GM19193 (cell line): Measurements from ENCODE around the gene S100A6.

ENCODE experiments used
- POLR2A ChIP-seq: IDR thresholded peaks from 4 replicates; pipeline ENCODE4 v1.6.1; 2011; ENCODE audit not compliant: insufficient read depth, insufficient read length; ENCODE audit errors: extremely low read depth

S100A6 gene

DNA sequence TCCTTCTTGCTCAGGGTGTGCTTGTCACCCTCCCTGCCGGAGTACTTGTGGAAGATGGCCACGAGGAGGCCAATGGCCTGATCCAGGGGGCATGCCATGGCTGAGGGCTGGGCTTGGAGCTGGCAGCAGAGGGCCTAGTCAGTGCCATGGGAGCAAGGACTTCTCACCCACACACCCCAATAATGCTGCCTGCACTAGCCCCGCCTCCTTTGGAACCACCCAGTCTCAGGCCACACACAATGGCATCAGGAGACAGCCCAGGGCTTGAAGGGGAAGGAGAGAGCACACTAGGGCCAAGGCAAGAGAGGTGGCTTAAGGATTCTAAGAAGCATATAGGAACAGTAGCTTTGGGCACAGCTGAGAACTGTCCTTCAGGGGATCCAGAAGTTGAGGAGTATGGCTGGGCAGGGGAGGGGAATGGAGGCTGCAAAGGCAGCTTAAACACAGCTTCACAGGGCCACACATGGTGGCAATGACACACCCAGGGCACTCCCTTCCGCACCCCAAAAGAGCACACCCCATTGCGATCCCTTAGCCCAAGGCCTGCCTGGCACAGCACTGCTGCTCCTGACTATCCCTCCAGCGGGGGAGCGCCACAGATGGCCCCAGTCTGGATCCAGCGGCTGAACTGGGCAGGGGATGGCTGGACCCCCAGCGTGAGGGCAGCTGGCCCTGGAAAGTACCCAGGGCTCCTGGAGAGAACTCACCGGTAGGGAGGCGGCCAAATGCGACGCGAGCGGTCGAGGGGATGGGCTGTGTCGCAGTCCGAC, at the start of gene S100A6:
Gene S100A6, minus strand, starts transcription at position 750 of the 770 bp plus-strand sequence. Its CDS starts 652 bp downstream, at position 98.
- TF ChIP-seq POLR2A: peak; percentile 25

DNA sequence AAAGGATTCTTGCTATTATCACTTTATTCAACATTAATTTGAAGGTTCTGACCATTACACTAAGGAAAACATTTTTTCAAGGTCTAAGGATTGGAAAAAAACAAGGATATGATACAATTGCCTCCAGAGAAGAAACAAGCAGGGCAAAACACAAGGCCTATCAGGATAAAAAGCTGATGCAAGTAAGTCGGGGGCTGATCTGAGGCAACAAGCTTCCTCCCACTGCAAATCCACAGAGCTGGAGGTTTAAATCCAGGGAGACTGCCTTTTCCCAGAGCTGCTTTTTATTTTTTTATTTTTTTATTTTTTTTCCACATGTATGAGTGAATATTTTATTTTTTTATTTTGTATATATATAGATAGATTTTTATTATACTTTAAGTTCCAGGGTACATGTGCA, 49.2 kb upstream of the S100A6 start:
- no peak for TF ChIP-seq POLR2A

DNA sequence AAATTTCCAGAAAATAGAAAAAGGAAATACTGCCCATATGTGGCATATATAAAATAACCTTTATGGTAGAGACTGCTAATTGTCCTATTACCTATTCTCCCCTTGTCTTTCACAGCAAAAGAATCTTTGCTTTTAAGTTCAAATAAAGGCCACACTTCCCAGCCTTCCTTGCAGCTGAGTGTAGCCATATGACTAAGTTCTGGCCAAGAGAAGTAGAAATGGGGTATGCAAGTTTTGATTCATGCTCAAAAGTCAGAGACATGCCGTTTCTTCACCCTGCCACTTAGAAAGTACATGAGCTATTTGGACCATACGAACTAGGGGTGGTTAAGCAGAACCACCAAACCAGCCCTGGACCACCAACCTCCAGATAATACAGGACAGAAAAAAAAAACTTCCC, 48.2 kb upstream of the S100A6 start:
- TF ChIP-seq POLR2A: no peak

DNA sequence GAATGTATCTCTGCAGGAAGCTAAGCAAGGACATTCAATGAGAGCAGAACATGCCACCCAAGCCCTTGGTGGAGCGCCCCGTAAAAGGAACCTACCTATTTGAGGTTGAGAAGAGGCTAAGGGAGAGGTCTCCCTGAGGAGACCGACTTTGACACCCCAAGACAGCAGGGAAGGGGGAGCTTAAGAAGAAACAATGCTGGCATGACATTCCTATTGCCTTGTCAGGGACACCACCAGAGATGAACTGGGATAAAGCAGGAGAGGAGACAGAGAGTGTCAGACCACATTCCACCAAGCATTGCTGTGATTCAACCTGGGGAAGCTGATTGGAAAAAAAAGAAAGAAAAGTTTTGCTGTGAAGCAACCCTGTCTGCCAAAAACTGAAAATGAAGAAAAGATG, 43.1 kb upstream of the S100A6 start:
- no peak for TF ChIP-seq POLR2A

DNA sequence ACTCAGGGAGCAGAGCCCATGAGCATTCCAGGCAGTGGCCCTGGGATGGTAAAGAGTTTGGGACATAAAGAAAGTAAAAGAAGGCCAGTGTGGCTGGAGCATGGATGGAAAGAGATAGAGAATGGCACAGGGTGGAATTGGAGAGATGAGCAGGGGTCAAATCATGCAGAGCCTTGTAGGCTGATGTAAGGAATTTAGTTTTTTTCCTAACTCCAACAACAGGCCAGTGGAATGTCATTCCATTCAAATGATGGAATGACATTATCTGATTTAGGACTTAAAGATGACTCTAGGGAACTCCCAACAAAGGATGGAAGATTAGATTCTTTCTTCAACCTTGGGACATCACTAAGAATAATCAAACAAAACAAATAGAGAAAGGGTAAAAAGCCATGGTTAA, 42.7 kb upstream of the S100A6 start:
- no peak for TF ChIP-seq POLR2A

DNA sequence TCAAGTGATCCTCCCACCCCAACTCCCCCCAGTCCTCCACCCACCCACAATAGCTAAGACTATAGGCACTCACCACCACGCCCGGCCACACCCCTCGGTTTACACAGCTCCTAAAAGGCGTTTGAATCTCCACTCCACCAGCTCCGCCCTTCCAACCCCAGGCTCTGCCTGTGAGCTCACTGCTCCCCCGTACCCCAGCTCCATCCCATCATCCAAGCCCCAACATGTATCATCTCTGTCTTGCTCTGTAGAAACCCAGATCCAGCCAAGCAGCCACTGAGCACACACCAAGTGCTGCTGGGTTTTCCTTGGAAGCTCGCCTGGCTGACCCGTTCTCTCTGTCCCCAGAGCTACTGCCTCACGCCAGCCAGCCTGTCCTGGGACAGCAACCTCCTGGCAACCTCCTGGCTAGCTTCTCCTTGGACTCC, 41.8 kb upstream of the S100A6 start:
- no peak for TF ChIP-seq POLR2A

DNA sequence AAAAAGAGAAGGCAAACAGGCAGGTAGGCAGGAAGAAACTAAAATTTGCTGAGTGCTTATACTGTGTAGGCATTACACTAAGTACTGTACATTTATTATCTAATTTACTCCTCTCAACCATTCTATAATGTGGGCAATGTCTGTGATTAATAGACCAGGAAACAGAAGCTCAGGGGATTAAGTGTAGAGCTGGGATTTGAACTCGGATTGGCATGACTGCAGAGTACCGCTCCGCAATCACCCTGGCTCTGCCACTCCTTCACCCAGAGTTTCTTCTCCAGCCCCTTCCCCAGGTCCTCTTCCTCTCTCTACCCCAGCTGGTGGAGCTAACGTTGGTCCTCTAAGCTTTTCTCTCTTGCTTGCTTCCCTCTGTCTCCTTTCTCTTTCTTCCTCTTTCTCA, 41.3 kb upstream of the S100A6 start:
- no peak for TF ChIP-seq POLR2A

DNA sequence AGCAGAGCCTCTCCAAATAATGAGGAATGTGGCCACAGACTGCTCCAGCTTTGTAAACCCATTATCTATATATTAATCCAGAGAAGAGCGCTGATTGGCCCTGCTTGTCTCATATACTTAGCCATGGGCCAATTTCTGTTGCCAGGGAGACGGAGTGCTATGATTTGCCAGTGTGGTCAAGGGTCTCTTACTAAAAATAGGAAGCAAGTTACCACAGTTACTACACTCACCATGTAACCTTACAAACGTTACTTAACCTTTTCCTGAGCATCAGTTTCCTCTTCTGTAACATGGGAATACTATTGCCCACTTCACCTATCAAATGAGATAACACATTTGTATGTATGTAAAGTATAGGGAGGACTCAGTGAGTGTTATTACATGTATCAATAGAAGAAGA, 37.6 kb upstream of the S100A6 start:
- no peak for TF ChIP-seq POLR2A

DNA sequence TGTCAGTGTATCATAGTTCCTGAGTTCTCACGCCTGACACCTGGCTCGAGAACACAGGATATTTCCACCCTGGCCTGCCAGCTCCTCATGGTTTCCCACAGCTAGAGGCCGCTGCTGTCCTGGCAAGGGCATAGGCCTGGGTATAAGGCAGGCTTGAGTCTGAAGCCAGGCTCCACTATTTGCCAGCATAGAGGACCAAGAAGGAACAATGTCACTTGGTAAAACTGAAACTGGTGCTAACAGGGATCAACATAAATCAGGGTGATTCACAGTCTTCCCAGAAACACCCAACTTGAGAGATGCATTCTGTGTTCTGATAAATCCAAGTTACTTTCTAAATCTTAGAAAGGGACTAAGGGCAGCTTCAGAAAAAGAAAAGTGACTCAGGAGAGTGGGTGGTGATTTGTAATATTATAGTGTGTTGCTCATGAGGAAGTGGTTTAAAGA, 36.8 kb upstream of the S100A6 start:
- no peak for TF ChIP-seq POLR2A

DNA sequence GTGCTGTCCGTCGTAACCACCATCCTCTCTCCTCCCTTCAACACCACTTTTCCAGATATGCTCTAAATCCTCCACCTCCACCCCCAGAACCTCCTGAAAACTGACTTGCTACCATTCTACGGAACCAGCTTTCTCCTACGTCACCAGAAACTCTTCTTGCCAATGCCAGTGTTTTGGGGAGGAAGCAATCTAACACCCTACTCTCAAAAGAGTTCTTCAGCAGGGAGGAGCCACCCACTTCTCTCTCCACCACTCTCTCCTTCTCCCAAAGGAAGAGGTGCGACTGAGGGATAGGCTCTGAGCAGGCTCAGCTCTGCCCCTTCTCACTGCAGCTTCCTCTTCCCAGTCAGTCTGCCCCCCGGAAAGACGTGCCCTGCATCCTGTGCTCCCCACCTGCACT, 35.9 kb upstream of the S100A6 start:
- no peak for TF ChIP-seq POLR2A

DNA sequence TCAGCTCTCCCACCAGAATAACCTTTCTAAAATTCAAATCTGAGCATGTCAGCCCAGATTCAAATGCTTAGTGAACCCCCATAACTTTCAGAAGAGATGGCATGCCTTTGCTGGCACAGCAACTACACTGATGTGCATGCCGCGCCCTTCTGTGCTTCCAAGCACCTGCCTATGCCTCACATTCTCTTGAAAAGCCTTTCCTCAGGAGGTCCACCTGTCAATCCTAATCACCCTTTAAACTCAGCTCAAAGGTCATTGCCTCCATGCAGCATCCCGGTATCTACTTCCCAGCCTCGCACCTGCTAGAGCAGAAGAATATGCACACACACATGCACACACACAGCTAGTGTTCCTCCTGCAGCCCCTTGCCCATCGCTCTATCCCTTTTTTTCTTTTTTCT, 35.1 kb upstream of the S100A6 start:
- TF ChIP-seq POLR2A: no peak

DNA sequence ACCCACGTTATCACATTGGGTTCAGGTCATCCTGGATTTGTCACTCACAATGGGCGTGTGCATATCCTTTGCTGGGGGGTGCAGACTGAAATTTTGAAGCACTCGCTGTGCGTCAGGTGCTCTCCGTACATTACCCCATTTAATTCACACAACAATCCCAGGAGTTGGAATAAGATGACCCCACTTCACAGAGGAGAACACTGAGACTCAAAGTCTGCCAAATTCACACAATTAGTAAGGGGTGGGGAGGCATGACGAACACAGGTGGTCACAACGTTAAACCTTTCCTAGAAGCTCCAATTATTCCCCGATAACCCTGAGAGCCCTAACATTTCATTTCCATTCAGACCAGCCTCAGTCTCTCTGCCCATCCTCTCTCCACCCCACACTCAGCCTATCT, 33.7 kb upstream of the S100A6 start:
- no peak for TF ChIP-seq POLR2A

DNA sequence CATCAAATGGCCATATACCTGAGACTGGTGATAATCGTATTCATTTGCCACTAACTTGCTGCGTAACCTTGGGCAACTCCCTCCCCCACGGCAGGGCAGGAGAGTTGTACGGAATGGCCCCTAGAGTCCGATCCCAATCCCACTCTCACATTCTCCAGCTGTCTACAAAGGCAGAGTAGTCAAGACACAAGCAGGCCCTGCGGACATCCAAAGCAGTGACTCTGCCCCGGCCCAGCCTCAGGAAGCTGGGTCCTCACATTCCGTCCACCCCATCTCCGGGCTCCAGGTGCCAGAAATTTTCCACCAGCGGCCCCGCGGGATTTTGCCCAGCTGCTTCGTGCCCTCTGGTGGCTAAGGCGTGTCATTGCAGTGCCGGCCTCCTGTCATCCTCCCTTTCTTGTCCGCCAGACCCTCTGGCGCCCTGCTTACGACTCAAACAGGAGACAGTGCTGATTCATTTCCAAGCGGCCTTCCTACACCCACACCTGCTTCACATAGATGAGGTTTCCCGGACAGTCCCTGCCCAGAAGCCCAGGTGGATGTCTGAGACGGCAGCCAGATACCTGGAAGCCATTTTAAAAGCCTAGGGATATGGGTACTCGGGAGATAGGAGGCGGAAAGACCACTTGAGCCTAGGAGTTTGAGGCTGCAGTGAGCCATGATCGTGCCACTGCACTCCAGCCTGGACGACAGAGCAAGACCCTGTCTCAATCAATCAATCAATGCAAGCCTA, 32.7 kb upstream of the S100A6 start:
- TF ChIP-seq POLR2A: no peak

DNA sequence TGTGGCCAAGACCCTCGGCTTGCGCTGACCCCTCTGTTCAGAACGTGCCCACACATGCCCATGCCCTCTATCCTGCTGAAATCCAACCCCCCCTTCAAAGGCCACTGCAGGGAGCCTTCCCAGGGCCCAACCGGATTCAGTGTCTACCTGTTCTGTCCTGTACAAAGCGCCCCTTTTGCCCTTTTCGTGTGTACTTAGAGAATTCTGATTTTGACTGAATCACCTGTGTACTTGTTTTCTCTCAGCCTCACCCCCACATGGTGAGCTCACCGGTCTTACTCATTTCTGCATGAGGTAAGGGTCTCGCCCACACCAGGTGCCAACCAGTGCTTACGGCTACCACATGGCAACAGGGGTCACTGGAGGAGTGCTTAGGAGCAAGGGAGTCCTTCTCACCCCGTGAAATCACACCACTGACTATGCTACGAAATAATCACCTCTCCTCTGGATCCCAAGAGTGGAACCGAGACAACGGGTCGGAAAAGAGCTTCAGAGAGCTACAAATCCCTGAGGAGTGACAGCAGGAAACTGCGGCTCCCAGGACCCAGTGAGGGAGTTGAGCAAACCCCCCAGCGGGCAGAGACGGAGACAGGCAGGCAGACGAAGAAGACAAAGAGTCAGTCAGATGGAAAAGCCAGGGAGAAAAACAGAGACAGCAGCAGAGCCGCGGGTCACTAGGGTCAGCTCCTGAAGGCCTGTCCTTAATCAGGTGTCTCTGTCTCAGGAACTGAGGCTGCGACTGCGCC, 32.0 kb upstream of the S100A6 start:
- TF ChIP-seq POLR2A: no peak
